H1 (cell line): ENCODE results near the gene UNK. TPM values are rescaled to one million over a fixed set of nuclear protein-coding genes. Genes with fewer than 3 reads are reported as not detected.
"Not testable (repeated sequence)": the region's sequence is repeated elsewhere in the genome, so short reads cannot be mapped to it uniquely, and the experiment has no call there.

ENCODE experiments used
- CTCF ChIA-PET: fragments of 300-600 bp; sonication (Branson Sonifier 250); formaldehyde crosslinking; loops from one replicate; lab custom pipeline; 2021; ENCODE audit not compliant: partially characterized antibody; lab: Charles Lee
- POLR2A ChIA-PET: fragments of 300-600 bp; sonication (Branson Sonifier 250); formaldehyde crosslinking; loops from one replicate; lab custom pipeline; 2021; ENCODE audit warnings: inconsistent platforms; ENCODE audit not compliant: partially characterized antibody; lab: Charles Lee
- DNase-seq, 2 experiments: peaks; one replicate each; pipeline versions ENCODE4 v3.0.0 to v3.0.0-alpha.2; 2010 to 2022; ENCODE audit warnings: low spot score in 2 of 2, low read depth in 1 of 2, mixed read lengths in 1 of 2
- FAIRE-seq: peaks from 2 replicates; lab custom pipeline; 2011; peaks lifted over from hg19 to GRCh38; lab: Jason Lieb, UNC
- H2AFZ ChIP-seq: 2 replicates; pipeline ENCODE4 v1.8.1; 2012; ENCODE audit warnings: low read length, inconsistent platforms
- H2AK5ac ChIP-seq: 2 replicates; pipeline ENCODE4 v1.6.1; 2013; ENCODE audit warnings: low read depth, low read length
- H2BK120ac ChIP-seq: replicated peaks from 2 replicates; pipeline ENCODE3; 2013; ENCODE audit warnings: low read depth, low read length, inconsistent platforms
- H2BK12ac ChIP-seq: 2 replicates; pipeline ENCODE4 v1.6.1; 2013; ENCODE audit warnings: low read depth, low read length
- H2BK15ac ChIP-seq: 2 replicates; pipeline ENCODE4 v1.6.1; 2013; ENCODE audit warnings: low read length
- H2BK20ac ChIP-seq: 2 replicates; pipeline ENCODE4 v1.6.1; 2013; ENCODE audit warnings: low read length
- H2BK5ac ChIP-seq: 2 replicates; pipeline ENCODE4 v1.6.1; 2013; ENCODE audit warnings: low read depth, low read length
- H3K14ac ChIP-seq: 2 replicates; pipeline ENCODE4 v1.6.1; 2013; ENCODE audit warnings: inconsistent platforms; ENCODE audit not compliant: insufficient read length
- H3K18ac ChIP-seq: 2 replicates; pipeline ENCODE4 v1.6.1; 2013; ENCODE audit warnings: low read length; ENCODE audit errors: extremely low read depth
- H3K23ac ChIP-seq: 2 replicates; pipeline ENCODE4 v1.6.1; 2013; ENCODE audit warnings: inconsistent platforms; ENCODE audit not compliant: insufficient read length
- H3K23me2 ChIP-seq: 2 replicates; pipeline ENCODE4 v1.6.1; 2013; ENCODE audit warnings: low read depth, low read length
- H3K27ac ChIP-seq: 2 replicates; pipeline ENCODE4 v1.6.1; 2011; ENCODE audit warnings: low read depth, low read length, inconsistent platforms
- H3K27me3 ChIP-seq, 4 experiments: replicated peaks in 1 of 4; 1 replicate in 1 of 4; 2 replicates in 3 of 4; pipeline versions ENCODE4 v1.6.1 to v1.8.1; 2011 to 2013; ENCODE audit warnings: low read length in 3 of 4, mild to moderate bottlenecking in 3 of 4, inconsistent platforms in 2 of 4, mixed read lengths in 2 of 4, moderate library complexity in 1 of 4; ENCODE audit not compliant: control insufficient read depth in 3 of 4, insufficient read depth in 3 of 4; ENCODE audit errors: extremely low read depth in 1 of 4
- H3K36me3 ChIP-seq, 4 experiments: 2 replicates each; pipeline versions ENCODE4 v1.6.1 to v1.8.1; 2011 to 2013; ENCODE audit warnings: mild to moderate bottlenecking in 4 of 4, low read length in 3 of 4, moderate library complexity in 2 of 4, control low read depth in 1 of 4, inconsistent platforms in 1 of 4; ENCODE audit not compliant: insufficient read depth in 4 of 4, control insufficient read depth in 2 of 4
- H3K4ac ChIP-seq: replicated peaks from 2 replicates; pipeline ENCODE3; 2013; ENCODE audit warnings: low read length, low read depth, mixed read lengths, inconsistent platforms; ENCODE audit not compliant: insufficient read length
- H3K4me1 ChIP-seq, 4 experiments: replicated peaks in 1 of 4; 1 replicate in 1 of 4; 2 replicates in 3 of 4; pipeline versions ENCODE4 v1.6.1 to v1.8.1; 2011 to 2013; ENCODE audit warnings: low read length in 3 of 4, inconsistent platforms in 2 of 4, mixed read lengths in 1 of 4; ENCODE audit not compliant: insufficient read depth in 4 of 4, control insufficient read depth in 3 of 4
- H3K4me2 ChIP-seq, 2 experiments: 2 replicates each; pipeline versions ENCODE4 v1.6.1 to v1.8.1; 2011 to 2013; ENCODE audit warnings: low read depth in 2 of 2, low read length in 2 of 2, control low read depth in 1 of 2, inconsistent platforms in 1 of 2, mild to moderate bottlenecking in 1 of 2; ENCODE audit not compliant: insufficient read depth in 1 of 2
- H3K4me3 ChIP-seq, 4 experiments: fragments of 200-600, 300-600 bp in 1 of 4; sonication (generic), shearing (Covaris generic), sonication (Bioruptor Twin) in 1 of 4; 2 replicates each; pipeline versions ENCODE4 v1.5.1 to v1.8.1; 2011 to 2016; ENCODE audit warnings: low read length in 4 of 4, low read depth in 3 of 4, control low read depth in 2 of 4, inconsistent platforms in 2 of 4, mild to moderate bottlenecking in 2 of 4, mixed read lengths in 1 of 4, moderate library complexity in 1 of 4; ENCODE audit not compliant: insufficient read depth in 2 of 4; ENCODE audit errors: extremely low read depth in 1 of 4
- H3K56ac ChIP-seq: replicated peaks from 2 replicates; pipeline ENCODE3; 2013; ENCODE audit warnings: low read depth, mild to moderate bottlenecking, mixed read lengths, low read length, inconsistent platforms; ENCODE audit not compliant: insufficient read length
- H3K79me1 ChIP-seq: 2 replicates; pipeline ENCODE4 v1.6.1; 2013; ENCODE audit warnings: low read depth, low read length, control low read depth
- H3K79me2 ChIP-seq, 2 experiments: 2 replicates each; pipeline versions ENCODE4 v1.6.1 to v1.8.1; 2012 to 2013; ENCODE audit warnings: low read length in 2 of 2, mild to moderate bottlenecking in 2 of 2, inconsistent platforms in 1 of 2; ENCODE audit not compliant: insufficient read depth in 2 of 2, control insufficient read depth in 1 of 2
- H3K9ac ChIP-seq, 4 experiments: replicated peaks in 1 of 4; 1 replicate in 1 of 4; 2 replicates in 3 of 4; pipeline versions ENCODE4 v1.6.1 to v1.8.1; 2011 to 2013; ENCODE audit warnings: low read depth in 3 of 4, low read length in 3 of 4, control low read depth in 2 of 4, mild to moderate bottlenecking in 2 of 4, moderate library complexity in 2 of 4, inconsistent platforms in 1 of 4; ENCODE audit errors: extremely low read depth in 1 of 4
- H3K9me3 ChIP-seq, 2 experiments: 2 replicates each; pipeline versions ENCODE4 v1.6.1 to v1.8.1; 2012 to 2013; ENCODE audit warnings: mild to moderate bottlenecking in 2 of 2, moderate library complexity in 2 of 2, control low read depth in 1 of 2, inconsistent platforms in 1 of 2, low read depth in 1 of 2, low read length in 1 of 2, mixed read lengths in 1 of 2; ENCODE audit not compliant: insufficient read depth in 2 of 2
- H4K20me1 ChIP-seq, 2 experiments: replicated peaks in 1 of 2; 2 replicates each; pipeline versions ENCODE3 to v1.8.1; 2011 to 2013; ENCODE audit warnings: inconsistent platforms in 2 of 2, low read length in 2 of 2, mild to moderate bottlenecking in 1 of 2; ENCODE audit not compliant: insufficient read depth in 2 of 2, control insufficient read depth in 1 of 2
- H4K5ac ChIP-seq: 2 replicates; pipeline ENCODE4 v1.6.1; 2013; ENCODE audit warnings: low read length, low read depth, mixed read lengths, inconsistent platforms; ENCODE audit not compliant: insufficient read length
- H4K8ac ChIP-seq: 2 replicates; pipeline ENCODE4 v1.8.0; 2013; ENCODE audit warnings: mild to moderate bottlenecking, moderate library complexity, low read length, inconsistent platforms; ENCODE audit not compliant: insufficient read depth; ENCODE audit errors: extremely low read depth
- H4K91ac ChIP-seq: replicated peaks from 2 replicates; pipeline ENCODE3; 2013; ENCODE audit warnings: low read length, mixed read lengths, inconsistent platforms; ENCODE audit not compliant: insufficient read length
- WGBS, 2 experiments: shearing (Covaris generic) in 1 of 2; methylation state at CpG; one replicate each; pipeline versions ENCODE4 v1.1.6 to v1.1.7; 2013 to 2015; ENCODE audit warnings: low lambda C conversion rate in 2 of 2, mixed read lengths in 2 of 2, inconsistent platforms in 1 of 2, low coverage in 1 of 2, missing lambda C conversion rate in 1 of 2; ENCODE audit not compliant: insufficient replicate concordance in 2 of 2, insufficient coverage in 1 of 2, insufficient read length in 1 of 2; ENCODE audit errors: extremely low coverage in 1 of 2, missing lambda C conversion rate in 1 of 2; 5-methylcytosine and 5-hydroxymethylcytosine counted together
- polyA plus RNA-seq, 7 experiments: library from polyadenylated mRNA; depleted of rRNA in 3 of 7; stranded (reverse) in 5 of 7; unstranded in 2 of 7; fragments of >200 nt in 5 of 7; fragments of 200-250 nt in 2 of 7; gene quantifications; 1 replicate in 5 of 7; 2 replicates in 1 of 7; 4 replicates in 1 of 7; pipeline versions ENCODE4 v1.2.1 to v1.2.3, GENCODE V29; 2011 to 2013; ENCODE audit warnings: missing spikeins in 2 of 7, mixed read lengths in 2 of 7
- total RNA-seq: library from RNA; stranded (reverse); fragmentation: NEBNext Ultra II Directional; extraction: Animal tissue kit (Norgen Biotek cat#: 25700); gene quantifications from 2 replicates; pipeline ENCODE4 v1.2.1, GENCODE V29; 2021

UNK gene
- total and polyA plus RNA-seq, 2 of the 8 experiments (the other 6 are each of a cell fraction or from before 2014, with no cell fraction given), result 24.2 to 33.3 TPM

GRCh38 chr17:75865404-75866188, 81.0 kb downstream of the UNK start:
- FAIRE-seq, H2AFZ ChIP-seq, H3K4ac ChIP-seq, H2BK20ac ChIP-seq, H3K4me1 ChIP-seq, H4K5ac ChIP-seq, H3K79me2 ChIP-seq, H3K4me2 ChIP-seq, H3K9ac ChIP-seq, H3K36me3 ChIP-seq, H2AK5ac ChIP-seq, H3K4me3 ChIP-seq, DNase-seq, H2BK5ac ChIP-seq, H4K91ac ChIP-seq, H3K79me1 ChIP-seq, H2BK120ac ChIP-seq, H3K18ac ChIP-seq, H3K14ac ChIP-seq, H3K27me3 ChIP-seq, POLR2A ChIA-PET, H4K20me1 ChIP-seq, H3K27ac ChIP-seq, H3K56ac ChIP-seq, H3K23ac ChIP-seq, H3K9me3 ChIP-seq, H2BK12ac ChIP-seq, H3K23me2 ChIP-seq: not testable (repeated sequence)
- CTCF ChIA-PET, result interaction anchor here (0.9 to 27.2 kb wide), 5 partner anchors 9 to 35 kb away, joined by 4 to 563 read pairs (median 16); partner anchors contain the start of gene TRIM47
- Histone ChIP-seq H4K8ac (peak overlapping the region; percentile 89; the same call in 1 of the 2 replicates), H2BK15ac (0 out of 2 replicates have a peak overlapping the region, but pooled peaks have one; percentile 18)
- WGBS, 2 experiments, result 96% methylated on average over 11 of the region's 17 CpGs; no CpG with 5 or more reads in 1 of the 2 experiments
